ENCODE data around the gene UBIAD1. TPM values are rescaled to one million over a fixed set of nuclear protein-coding genes. Genes with fewer than 3 reads are reported as not detected.
"Not testable (repeated sequence)": the region's sequence is repeated elsewhere in the genome, so short reads cannot be mapped to it uniquely, and the experiment has no call there.

The UBIAD1 gene
- total RNA-seq, 1 donor from 2014 or later, result 13.2 TPM

GRCh38 chr1:11305516-11305915 is 32.5 kb downstream of the UBIAD1 start:
- DNase-seq (ENCODE audit: low spot score); intact Hi-C loops (cut with DNase I): not testable (repeated sequence)

- no peak for DNase-seq (ENCODE audit: low spot score)
- intact Hi-C loops (cut with DNase I), result no loop called here
Observed at GRCh38 chr1:11307852-11308251, 34.9 kb downstream of the UBIAD1 start.

- intact Hi-C loops (cut with DNase I), result no loop called here
- no peak for DNase-seq (ENCODE audit: low spot score)
Observed at GRCh38 chr1:11308699-11309224, 35.8 kb downstream of the UBIAD1 start.

GRCh38 chr1:11309385-11309784 is 36.4 kb downstream of the UBIAD1 start:
- intact Hi-C loops (cut with DNase I), result no loop called here
- DNase-seq (ENCODE audit: low spot score), result no peak

- intact Hi-C loops (cut with DNase I), result no loop called here
Observed at GRCh38 chr1:11311816-11312755, 39.1 kb downstream of the UBIAD1 start.

GRCh38 chr1:11314959-11315358 is 42.0 kb downstream of the UBIAD1 start:
- intact Hi-C loops (cut with DNase I), result no loop called here
- DNase-seq (ENCODE audit: low spot score), result no peak

More at GRCh38 chr1:11311816-11312755, 39.1 kb downstream of the UBIAD1 start:
- no peak for DNase-seq (ENCODE audit: low spot score)

- no peak for DNase-seq (ENCODE audit: low spot score)
- intact Hi-C loops (cut with DNase I), result no loop called here
Observed at GRCh38 chr1:11316701-11317100, 43.7 kb downstream of the UBIAD1 start.

- no peak for DNase-seq (ENCODE audit: low spot score)
- intact Hi-C loops (cut with DNase I), result no loop called here
Observed at GRCh38 chr1:11318982-11319381, 46.0 kb downstream of the UBIAD1 start.

GRCh38 chr1:11320153-11320936 is 47.3 kb downstream of the UBIAD1 start:
- DNase-seq (ENCODE audit: low spot score), result no peak
- intact Hi-C loops (cut with DNase I), result no loop called here

- no peak for DNase-seq (ENCODE audit: low spot score)
- intact Hi-C loops (cut with DNase I), result no loop called here
Observed at GRCh38 chr1:11321656-11322491, 48.9 kb downstream of the UBIAD1 start.

GRCh38 chr1:11324567-11325165 is 51.7 kb downstream of the UBIAD1 start:
- no peak for DNase-seq (ENCODE audit: low spot score)

GRCh38 chr1:11326070-11326469 is 53.1 kb downstream of the UBIAD1 start:
- no peak for DNase-seq (ENCODE audit: low spot score)
- intact Hi-C loops (cut with DNase I), result no loop called here

More at GRCh38 chr1:11324567-11325165, 51.7 kb downstream of the UBIAD1 start:
- intact Hi-C loops (cut with DNase I), result no loop called here

GRCh38 chr1:11328444-11328843 is 55.4 kb downstream of the UBIAD1 start:
- intact Hi-C loops (cut with DNase I), result no loop called here
- DNase-seq (ENCODE audit: low spot score), result no peak

- DNase-seq (ENCODE audit: low spot score), result no peak
- intact Hi-C loops (cut with DNase I), result no loop called here
Observed at GRCh38 chr1:11330411-11330810, 57.4 kb downstream of the UBIAD1 start.

GRCh38 chr1:11331036-11331944 is 58.3 kb downstream of the UBIAD1 start:
- DNase-seq (ENCODE audit: low spot score), result no peak
- intact Hi-C loops (cut with DNase I), result no loop called here

GRCh38 chr1:11331945-11332546 is 59.0 kb downstream of the UBIAD1 start:
- intact Hi-C loops (cut with DNase I), result no loop called here
- no peak for DNase-seq (ENCODE audit: low spot score)

- no peak for DNase-seq (ENCODE audit: low spot score)
- intact Hi-C loops (cut with DNase I), result no loop called here
Observed at GRCh38 chr1:11333631-11334030, 60.6 kb downstream of the UBIAD1 start.

Data from cardiac septum (tissue), 1 donor.